ENCODE data around the gene WNT4.

The WNT4 gene

GRCh38 chr1:22112554-22112953, 30.3 kb downstream of the WNT4 start:
- H3K9me3 Mint-ChIP-seq = no peaks in the 10 kb centered on the region
- no peaks in the 10 kb centered on the region for H3K27me3 Mint-ChIP-seq
- H3K4me3 Mint-ChIP-seq = no peak overlapping the region
- peaks cover 9% of the 10 kb centered on the region for H3K36me3 Mint-ChIP-seq
- H3K4me1 Mint-ChIP-seq = peaks cover 52% of the 10 kb centered on the region
- H3K27ac Mint-ChIP-seq = peak overlapping the region; percentile 46

GRCh38 chr1:22111620-22112019, 31.3 kb downstream of the WNT4 start:
- no peaks in the 10 kb centered on the region for H3K27me3 Mint-ChIP-seq
- H3K4me1 Mint-ChIP-seq = peaks cover 56% of the 10 kb centered on the region
- H3K27ac Mint-ChIP-seq = peak overlapping the region; percentile 32
- H3K4me3 Mint-ChIP-seq = no peak overlapping the region
- H3K9me3 Mint-ChIP-seq = no peaks in the 10 kb centered on the region
- peaks cover 7% of the 10 kb centered on the region for H3K36me3 Mint-ChIP-seq

GRCh38 chr1:22111115-22111514, 31.8 kb downstream of the WNT4 start:
- Mint-ChIP-seq H3K4me3 (no peak overlapping the region), H3K36me3 (peaks cover 4% of the 10 kb centered on the region), H3K27ac (peak overlapping the region; percentile 23), H3K27me3 (no peaks in the 10 kb centered on the region), H3K9me3 (no peaks in the 10 kb centered on the region), H3K4me1 (peaks cover 55% of the 10 kb centered on the region)

- peaks cover 8% of the 10 kb centered on the region for H3K36me3 Mint-ChIP-seq
Observed at GRCh38 chr1:22110016-22110415, 32.9 kb downstream of the WNT4 start.

GRCh38 chr1:22108339-22109105, 34.4 kb downstream of the WNT4 start:
- Mint-ChIP-seq H3K4me1 (peaks cover 67% of the 10 kb centered on the region), H3K27ac (no peak overlapping the region), H3K36me3 (peaks cover 11% of the 10 kb centered on the region), H3K27me3 (no peaks in the 10 kb centered on the region), H3K9me3 (no peaks in the 10 kb centered on the region), H3K4me3 (no peak overlapping the region)

More at GRCh38 chr1:22110016-22110415, 32.9 kb downstream of the WNT4 start:
- no peak overlapping the region for H3K27ac Mint-ChIP-seq
- peaks cover 56% of the 10 kb centered on the region for H3K4me1 Mint-ChIP-seq
- no peak overlapping the region for H3K4me3 Mint-ChIP-seq
- H3K9me3 Mint-ChIP-seq = no peaks in the 10 kb centered on the region
- H3K27me3 Mint-ChIP-seq = no peaks in the 10 kb centered on the region

GRCh38 chr1:22107126-22107525, 35.8 kb downstream of the WNT4 start:
- H3K4me1 Mint-ChIP-seq = peaks cover 69% of the 10 kb centered on the region

GRCh38 chr1:22105611-22106207, 37.2 kb downstream of the WNT4 start:
- Mint-ChIP-seq H3K4me1 (peaks cover 70% of the 10 kb centered on the region), H3K27me3 (no peaks in the 10 kb centered on the region), H3K36me3 (peaks cover 16% of the 10 kb centered on the region), H3K9me3 (no peaks in the 10 kb centered on the region), H3K4me3 (peak overlapping the region; percentile 62), H3K27ac (peak overlapping the region; percentile 93)

More at GRCh38 chr1:22107126-22107525, 35.8 kb downstream of the WNT4 start:
- Mint-ChIP-seq H3K36me3 (peaks cover 16% of the 10 kb centered on the region), H3K9me3 (no peaks in the 10 kb centered on the region), H3K27me3 (no peaks in the 10 kb centered on the region), H3K27ac (peak overlapping the region; percentile 30), H3K4me3 (no peak overlapping the region)

GRCh38 chr1:22104865-22105437, 37.9 kb downstream of the WNT4 start:
- H3K4me3 Mint-ChIP-seq = peak overlapping the region; percentile 62
- H3K27ac Mint-ChIP-seq = peak overlapping the region; percentile 93
- H3K9me3 Mint-ChIP-seq = no peaks in the 10 kb centered on the region
- no peaks in the 10 kb centered on the region for H3K27me3 Mint-ChIP-seq
- H3K4me1 Mint-ChIP-seq = peaks cover 78% of the 10 kb centered on the region
- peaks cover 16% of the 10 kb centered on the region for H3K36me3 Mint-ChIP-seq

GRCh38 chr1:22104094-22104493, 38.8 kb downstream of the WNT4 start:
- H3K27ac Mint-ChIP-seq = peak overlapping the region; percentile 93
- no peaks in the 10 kb centered on the region for H3K9me3 Mint-ChIP-seq
- peaks cover 20% of the 10 kb centered on the region for H3K36me3 Mint-ChIP-seq
- peak overlapping the region; percentile 62 for H3K4me3 Mint-ChIP-seq
- H3K4me1 Mint-ChIP-seq = peaks cover 83% of the 10 kb centered on the region
- no peaks in the 10 kb centered on the region for H3K27me3 Mint-ChIP-seq

- Mint-ChIP-seq H3K27ac (peak overlapping the region; percentile 93), H3K4me3 (no peak overlapping the region), H3K36me3 (peaks cover 20% of the 10 kb centered on the region), H3K4me1 (peaks cover 81% of the 10 kb centered on the region), H3K9me3 (no peaks in the 10 kb centered on the region), H3K27me3 (no peaks in the 10 kb centered on the region)
Observed at GRCh38 chr1:22102746-22103145, 40.2 kb downstream of the WNT4 start.

- Mint-ChIP-seq H3K36me3 (peaks cover 21% of the 10 kb centered on the region), H3K4me3 (no peak overlapping the region), H3K27me3 (no peaks in the 10 kb centered on the region), H3K9me3 (no peaks in the 10 kb centered on the region), H3K27ac (no peak overlapping the region), H3K4me1 (peaks cover 84% of the 10 kb centered on the region)
Observed at GRCh38 chr1:22101995-22102394, 40.9 kb downstream of the WNT4 start.

GRCh38 chr1:22101199-22101598, 41.7 kb downstream of the WNT4 start:
- Mint-ChIP-seq H3K36me3 (peaks cover 21% of the 10 kb centered on the region), H3K9me3 (no peaks in the 10 kb centered on the region), H3K4me3 (no peak overlapping the region), H3K27me3 (no peaks in the 10 kb centered on the region), H3K27ac (peak overlapping the region; percentile 66), H3K4me1 (peaks cover 76% of the 10 kb centered on the region)

GRCh38 chr1:22100168-22100567, 42.7 kb downstream of the WNT4 start:
- Mint-ChIP-seq H3K9me3 (no peaks in the 10 kb centered on the region), H3K27ac (peak overlapping the region; percentile 51), H3K27me3 (no peaks in the 10 kb centered on the region), H3K36me3 (peaks cover 17% of the 10 kb centered on the region), H3K4me1 (peaks cover 69% of the 10 kb centered on the region), H3K4me3 (no peak overlapping the region)

- peaks cover 13% of the 10 kb centered on the region for H3K36me3 Mint-ChIP-seq
- no peaks in the 10 kb centered on the region for H3K27me3 Mint-ChIP-seq
- H3K4me3 Mint-ChIP-seq = no peak overlapping the region
- no peaks in the 10 kb centered on the region for H3K9me3 Mint-ChIP-seq
- H3K4me1 Mint-ChIP-seq = peaks cover 63% of the 10 kb centered on the region
- H3K27ac Mint-ChIP-seq = no peak overlapping the region
Observed at GRCh38 chr1:22098752-22099151, 44.1 kb downstream of the WNT4 start.

GRCh38 chr1:22096463-22096862, 46.4 kb downstream of the WNT4 start:
- peaks cover 66% of the 10 kb centered on the region for H3K4me1 Mint-ChIP-seq
- no peak overlapping the region for H3K4me3 Mint-ChIP-seq
- H3K9me3 Mint-ChIP-seq = no peaks in the 10 kb centered on the region
- peaks cover 7% of the 10 kb centered on the region for H3K36me3 Mint-ChIP-seq
- no peaks in the 10 kb centered on the region for H3K27me3 Mint-ChIP-seq
- H3K27ac Mint-ChIP-seq = no peak overlapping the region

GRCh38 chr1:22096036-22096435, 46.9 kb downstream of the WNT4 start:
- no peak overlapping the region for H3K4me3 Mint-ChIP-seq
- no peaks in the 10 kb centered on the region for H3K27me3 Mint-ChIP-seq
- H3K4me1 Mint-ChIP-seq = peaks cover 66% of the 10 kb centered on the region
- no peak overlapping the region for H3K27ac Mint-ChIP-seq
- H3K9me3 Mint-ChIP-seq = no peaks in the 10 kb centered on the region
- peaks cover 10% of the 10 kb centered on the region for H3K36me3 Mint-ChIP-seq

Measured in activated naive CD4-positive, alpha-beta T cell treated with anti-CD3 and anti-CD28 coated beads, Interleukin-2, amount 50 U/mL, for 24 hours (primary cell).